DMS79 (cell line): Measurements from ENCODE around the gene CCDC184.
"Not testable (repeated sequence)": the region's sequence is repeated elsewhere in the genome, so short reads cannot be mapped to it uniquely, and the experiment has no call there.

ENCODE experiments used
- DNase-seq: peaks from one replicate; lab custom pipeline; 2025; lab: John Stamatoyannopoulos, UW

The CCDC184 gene

DNA sequence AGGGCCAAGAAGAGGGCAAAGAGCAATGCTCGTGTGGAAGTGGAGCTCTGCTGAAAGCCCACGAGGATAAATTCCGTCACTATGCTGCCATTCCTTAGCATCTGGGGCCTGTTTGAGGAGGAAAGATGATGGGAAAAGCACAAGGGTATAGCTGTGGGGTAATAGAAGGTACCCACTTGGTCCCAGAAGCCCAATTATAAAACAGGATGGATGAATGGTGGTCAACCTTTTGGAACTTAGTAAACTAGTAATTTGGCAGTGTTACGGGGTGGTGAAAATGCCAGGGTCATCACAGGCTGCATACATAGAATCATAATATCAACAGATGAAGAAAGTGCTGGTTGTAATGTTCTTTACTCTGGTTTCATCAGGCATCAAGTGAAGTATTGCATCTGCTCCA, 19.7 kb downstream of the CCDC184 start, which contains the start of gene OR10AD1:
OR10AD1 (minus strand) TSS at position 101 of the 400 bp plus-strand sequence; CDS start at position 101, 0 bp downstream.
- no peak for DNase-seq

- not testable (repeated sequence) for DNase-seq
Observed at GRCh38 chr12:48209495-48209894, 26.1 kb downstream of the CCDC184 start.

DNA sequence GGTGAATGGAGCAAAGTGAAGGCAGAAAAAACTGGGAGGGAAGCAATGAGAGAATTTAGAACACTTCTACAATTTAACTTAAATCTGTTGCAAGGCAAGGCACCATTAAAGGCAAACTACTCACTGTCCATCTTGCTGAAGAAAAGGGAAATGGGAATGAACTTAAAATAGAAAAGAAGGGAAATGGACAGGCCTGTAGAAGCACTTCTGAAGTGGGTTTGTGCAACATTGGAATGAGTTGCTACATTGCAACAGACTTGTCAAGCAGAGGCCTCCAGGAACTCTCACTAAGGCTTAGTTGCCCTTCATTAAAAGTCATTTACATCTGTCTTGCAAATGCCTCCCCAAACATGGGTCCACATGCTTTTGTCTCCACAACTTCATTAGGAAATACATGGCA, 33.3 kb downstream of the CCDC184 start:
- DNase-seq, result no peak

GRCh38 chr12:48219631-48220030, 36.2 kb downstream of the CCDC184 start:
- no peak for DNase-seq

GRCh38 chr12:48220701-48221100, 37.3 kb downstream of the CCDC184 start:
- no peak for DNase-seq

DNA sequence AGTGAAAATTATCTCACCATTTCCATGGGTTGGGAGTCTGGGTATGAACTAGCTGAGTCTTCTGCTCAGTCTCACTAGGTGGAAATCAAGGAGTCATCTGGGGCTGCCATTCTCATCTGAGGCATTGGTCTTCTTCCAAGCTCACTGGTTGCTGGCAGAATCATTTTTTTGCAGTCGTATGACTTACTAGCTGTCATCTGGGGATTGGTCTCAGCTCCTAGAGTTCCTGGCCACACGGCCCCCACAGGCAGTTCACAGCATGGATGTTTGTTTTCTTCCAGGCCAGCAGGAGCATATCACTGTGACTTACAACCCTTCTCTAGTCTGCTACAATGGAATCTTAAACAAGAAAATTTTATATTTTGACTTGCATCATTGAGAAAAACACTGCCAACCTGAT, 38.2 kb downstream of the CCDC184 start:
- no peak for DNase-seq

GRCh38 chr12:48224533-48224932, 41.1 kb downstream of the CCDC184 start:
- not testable (repeated sequence) for DNase-seq

GRCh38 chr12:48231169-48231958, 47.9 kb downstream of the CCDC184 start:
- DNase-seq, result not testable (repeated sequence)
